Chondrocyte (in vitro differentiated cells): ENCODE measurements around the gene UVRAG. TPM values are rescaled to one million over a fixed set of nuclear protein-coding genes. Genes with fewer than 3 reads are reported as not detected.

Experiments
- DNase-seq: peaks from one replicate; pipeline ENCODE4 v3.0.0; 2021; ENCODE audit warnings: mixed read lengths, low spot score
- H3K27ac Mint-ChIP-seq: one replicate; pipeline ENCODE4 v1.8.0; 2021; ENCODE audit warnings: mild to moderate bottlenecking, moderate library complexity, mixed read lengths; ENCODE audit not compliant: unreplicated experiment
- H3K27me3 Mint-ChIP-seq: 2 replicates; pipeline ENCODE4 v1.8.0; 2021; ENCODE audit warnings: low read depth, mixed read lengths
- H3K36me3 Mint-ChIP-seq: 2 replicates; pipeline ENCODE4 v1.8.0; 2021; ENCODE audit warnings: low read depth, mixed read lengths
- H3K4me1 Mint-ChIP-seq: 2 replicates; pipeline ENCODE4 v1.8.0; 2021; ENCODE audit warnings: low read depth, mild to moderate bottlenecking, mixed read lengths
- H3K4me3 Mint-ChIP-seq: one replicate; pipeline ENCODE4 v1.8.0; 2021; ENCODE audit warnings: mild to moderate bottlenecking, moderate library complexity, mixed read lengths; ENCODE audit not compliant: unreplicated experiment
- H3K9me3 Mint-ChIP-seq: 2 replicates; pipeline ENCODE4 v1.8.0; 2021; ENCODE audit warnings: low read depth, mixed read lengths
- CTCF ChIP-seq: fragments of 200-600 bp; sonication (generic); IDR thresholded peaks from 2 replicates; pipeline ENCODE4 v1.5.0; 2021; ENCODE audit warnings: antibody characterized with exemption, mild to moderate bottlenecking, moderate library complexity
- total RNA-seq: library from RNA; stranded (reverse); gene quantifications from 3 replicates; pipeline ENCODE4 v1.2.1, GENCODE V29; 2021

Gene UVRAG
- total RNA-seq, 1 donor from 2014 or later, result 16.9 TPM

GRCh38 chr11:75858613-75859012 lies 43.6 kb downstream of the UVRAG start:
- no peak for TF ChIP-seq CTCF
- Mint-ChIP-seq H3K27ac (peak overlapping the region; percentile 81), H3K36me3 (peaks cover 9% of the 10 kb centered on the region), H3K4me1 (peaks cover 11% of the 10 kb centered on the region), H3K27me3 (no peaks in the 10 kb centered on the region), H3K4me3 (no peak overlapping the region), H3K9me3 (no peaks in the 10 kb centered on the region)
- no peak for DNase-seq

- H3K4me3 Mint-ChIP-seq, result no peak overlapping the region
- H3K27me3 Mint-ChIP-seq, result no peaks in the 10 kb centered on the region
- peaks cover 9% of the 10 kb centered on the region for H3K36me3 Mint-ChIP-seq
- no peak overlapping the region for H3K27ac Mint-ChIP-seq
- no peak for TF ChIP-seq CTCF
- H3K4me1 Mint-ChIP-seq, result peaks cover 11% of the 10 kb centered on the region
- no peak for DNase-seq
- H3K9me3 Mint-ChIP-seq, result no peaks in the 10 kb centered on the region
Measured at GRCh38 chr11:75859614-75860013, 44.6 kb downstream of the UVRAG start.

- no peak overlapping the region for H3K4me3 Mint-ChIP-seq
- no peak for DNase-seq
- no peak for TF ChIP-seq CTCF
- no peak overlapping the region for H3K27ac Mint-ChIP-seq
- H3K4me1 Mint-ChIP-seq, result peaks cover 17% of the 10 kb centered on the region
- no peaks in the 10 kb centered on the region for H3K9me3 Mint-ChIP-seq
- H3K36me3 Mint-ChIP-seq, result peaks cover 6% of the 10 kb centered on the region
- H3K27me3 Mint-ChIP-seq, result no peaks in the 10 kb centered on the region
Measured at GRCh38 chr11:75862437-75862836, 47.4 kb downstream of the UVRAG start.

- H3K27ac Mint-ChIP-seq, result no peak overlapping the region
- peaks cover 9% of the 10 kb centered on the region for H3K4me1 Mint-ChIP-seq
- H3K9me3 Mint-ChIP-seq, result no peaks in the 10 kb centered on the region
- no peaks in the 10 kb centered on the region for H3K27me3 Mint-ChIP-seq
- peak; percentile 98 for TF ChIP-seq CTCF
- DNase-seq, result no peak
- no peak overlapping the region for H3K4me3 Mint-ChIP-seq
- H3K36me3 Mint-ChIP-seq, result no peaks in the 10 kb centered on the region
Measured at GRCh38 chr11:75867778-75868374, 52.9 kb downstream of the UVRAG start.

GRCh38 chr11:75868990-75869389 lies 54.0 kb downstream of the UVRAG start:
- H3K9me3 Mint-ChIP-seq, result no peaks in the 10 kb centered on the region
- H3K27ac Mint-ChIP-seq, result no peak overlapping the region
- H3K36me3 Mint-ChIP-seq, result peaks cover 3% of the 10 kb centered on the region
- peaks cover 14% of the 10 kb centered on the region for H3K4me1 Mint-ChIP-seq
- H3K4me3 Mint-ChIP-seq, result no peak overlapping the region
- no peaks in the 10 kb centered on the region for H3K27me3 Mint-ChIP-seq
- TF ChIP-seq CTCF, result no peak
- no peak for DNase-seq
